GM21526 (cell line): ENCODE measurements around the gene ANXA9.

Source experiments
- ATAC-seq: cut with Tn5 transposase; IDR thresholded peaks from one replicate; pipeline ENCODE4 v1.9.1; 2021; ENCODE audit warnings: moderate library complexity; ENCODE audit not compliant: unreplicated experiment, low FRiP score

ANXA9 gene

GRCh38 chr1:151039521-151039920 lies 57.4 kb downstream of the ANXA9 start:
- ATAC-seq: no peak

DNA sequence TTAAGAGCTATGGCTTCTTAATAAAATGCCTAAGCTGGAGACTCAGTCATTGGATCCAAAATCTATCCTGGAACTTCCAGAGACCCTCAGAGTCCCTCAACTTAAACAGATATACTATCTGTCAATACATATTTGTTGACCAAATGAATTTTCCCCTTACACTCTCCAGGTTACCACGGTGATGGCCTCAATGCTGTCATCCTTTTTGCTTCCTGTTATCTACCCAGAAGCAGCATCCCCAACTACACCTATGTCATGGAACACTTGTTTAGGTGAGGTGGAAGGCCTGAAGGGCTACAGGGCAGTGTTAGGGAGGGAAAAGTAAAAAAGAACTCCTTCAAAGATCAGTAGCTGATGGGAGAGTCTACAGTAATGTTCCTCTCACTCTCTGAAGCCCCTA lies 61.1 kb downstream of the ANXA9 start:
- ATAC-seq: no peak
